WERI-Rb-1 (cell line): Measurements from ENCODE around the gene DENND1A.

Experiments
- DNase-seq: peaks from one replicate; pipeline ENCODE4 v3.0.0-alpha.2; 2020
- H3K27ac ChIP-seq: fragments of 250-450 bp; sonication (Bioruptor Pico); 2 replicates; pipeline ENCODE4 v1.5.1; 2020; ENCODE audit warnings: mild to moderate bottlenecking, moderate library complexity
- H3K27me3 ChIP-seq: fragments of 250-450 bp; sonication (Bioruptor Pico); 2 replicates; pipeline ENCODE4 v1.5.1; 2021; ENCODE audit warnings: mild to moderate bottlenecking, low read depth, moderate library complexity; ENCODE audit not compliant: insufficient read depth, severe bottlenecking
- H3K36me3 ChIP-seq: fragments of 250-450 bp; sonication (Bioruptor Pico); 2 replicates; pipeline ENCODE4 v1.5.1; 2020; ENCODE audit warnings: mild to moderate bottlenecking, moderate library complexity
- H3K4me3 ChIP-seq: 2 replicates; pipeline ENCODE4 v1.5.1; 2011; ENCODE audit warnings: low read depth, mild to moderate bottlenecking, control low read depth, low read length
- H3K9me3 ChIP-seq: fragments of 250-450 bp; sonication (Bioruptor Pico); 2 replicates; pipeline ENCODE4 v1.5.1; 2021; ENCODE audit warnings: mild to moderate bottlenecking, moderate library complexity; ENCODE audit not compliant: severe bottlenecking
- CTCF ChIP-seq: IDR thresholded peaks from 2 replicates; pipeline ENCODE4 v1.5.1; 2011; ENCODE audit warnings: low read depth, mild to moderate bottlenecking, control low read depth, inconsistent platforms, low read length

DENND1A gene

GRCh38 chr9:123375469-123376132 is 554.3 kb downstream of the DENND1A start:
- peak; percentile 96 for DNase-seq
- TF ChIP-seq CTCF: no peak
- H3K9me3 ChIP-seq: no peaks in the 10 kb centered on the region
- H3K36me3 ChIP-seq: peaks cover 60% of the 10 kb centered on the region
- no peaks in the 10 kb centered on the region for H3K27me3 ChIP-seq
- H3K27ac ChIP-seq: peak overlapping the region; percentile 85
- H3K4me3 ChIP-seq: no peak overlapping the region

GRCh38 chr9:123373946-123374345 is 556.0 kb downstream of the DENND1A start:
- Histone ChIP-seq H3K27me3 (no peaks in the 10 kb centered on the region), H3K9me3 (no peaks in the 10 kb centered on the region), H3K36me3 (peaks cover 71% of the 10 kb centered on the region), H3K27ac (peak overlapping the region; percentile 85), H3K4me3 (no peak overlapping the region)
- no peak for TF ChIP-seq CTCF
- DNase-seq: peak; percentile 77

GRCh38 chr9:123373447-123373923 is 556.4 kb downstream of the DENND1A start:
- Histone ChIP-seq H3K36me3 (peaks cover 71% of the 10 kb centered on the region), H3K27me3 (no peaks in the 10 kb centered on the region), H3K9me3 (no peaks in the 10 kb centered on the region), H3K4me3 (no peak overlapping the region), H3K27ac (peak overlapping the region; percentile 85)
- no peak for TF ChIP-seq CTCF
- no peak for DNase-seq

GRCh38 chr9:123372766-123373446 is 557.0 kb downstream of the DENND1A start:
- DNase-seq: no peak
- no peak for TF ChIP-seq CTCF
- Histone ChIP-seq H3K36me3 (peaks cover 70% of the 10 kb centered on the region), H3K27ac (no peak overlapping the region), H3K9me3 (no peaks in the 10 kb centered on the region), H3K4me3 (no peak overlapping the region), H3K27me3 (no peaks in the 10 kb centered on the region)

- H3K4me3 ChIP-seq: no peak overlapping the region
- no peaks in the 10 kb centered on the region for H3K27me3 ChIP-seq
- H3K36me3 ChIP-seq: peaks cover 74% of the 10 kb centered on the region
- no peak for DNase-seq
- H3K9me3 ChIP-seq: no peaks in the 10 kb centered on the region
- TF ChIP-seq CTCF: no peak
- H3K27ac ChIP-seq: no peak overlapping the region
Observed at GRCh38 chr9:123371805-123372590, 557.9 kb downstream of the DENND1A start.
